H9 (cell line): ENCODE data around the gene PARP8. TPM values are rescaled to one million over a fixed set of nuclear protein-coding genes. Genes with fewer than 3 reads are reported as not detected.

Experiments used
- DNase-seq: peaks from one replicate; pipeline ENCODE4 v3.0.0-alpha.2; 2017
- H2AFZ ChIP-seq: one replicate; pipeline ENCODE4 v1.6.1; 2013; ENCODE audit warnings: mild to moderate bottlenecking, low read length, control low read depth, moderate library complexity
- H2AK5ac ChIP-seq: 2 replicates; pipeline ENCODE4 v1.6.1; 2013; ENCODE audit warnings: low read length, control low read depth, mixed read lengths; ENCODE audit not compliant: insufficient read length
- H2BK120ac ChIP-seq: one replicate; pipeline ENCODE4 v1.6.1; 2013; ENCODE audit warnings: low read depth, mild to moderate bottlenecking, low read length, control low read depth, inconsistent platforms; ENCODE audit not compliant: poor library complexity, severe bottlenecking
- H2BK12ac ChIP-seq: 2 replicates; pipeline ENCODE4 v1.6.1; 2013; ENCODE audit warnings: low read length, control low read depth, mixed read lengths, low read depth; ENCODE audit not compliant: insufficient read length
- H2BK15ac ChIP-seq: 2 replicates; pipeline ENCODE4 v1.6.1; 2013; ENCODE audit warnings: low read depth, low read length, control low read depth
- H2BK20ac ChIP-seq: one replicate; pipeline ENCODE4 v1.6.1; 2013; ENCODE audit warnings: low read depth, mild to moderate bottlenecking, low read length, control low read depth, inconsistent platforms; ENCODE audit not compliant: poor library complexity, severe bottlenecking
- H2BK5ac ChIP-seq: 2 replicates; pipeline ENCODE4 v1.6.1; 2013; ENCODE audit warnings: low read length, control low read depth, mixed read lengths; ENCODE audit not compliant: insufficient read length
- H3K14ac ChIP-seq: 2 replicates; pipeline ENCODE4 v1.6.1; 2013; ENCODE audit warnings: low read length, control low read depth; ENCODE audit not compliant: insufficient read depth
- H3K18ac ChIP-seq: 2 replicates; pipeline ENCODE4 v1.6.1; 2013; ENCODE audit warnings: low read depth, mild to moderate bottlenecking, mixed read lengths, low read length, control low read depth; ENCODE audit not compliant: insufficient read length
- H3K23ac ChIP-seq: 2 replicates; pipeline ENCODE4 v1.6.1; 2013; ENCODE audit warnings: low read length, control low read depth, mixed read lengths, low read depth; ENCODE audit not compliant: insufficient read length
- H3K23me2 ChIP-seq: 2 replicates; pipeline ENCODE4 v1.6.1; 2013; ENCODE audit warnings: low read depth, mild to moderate bottlenecking, mixed read lengths, low read length, control low read depth; ENCODE audit not compliant: insufficient read length, poor library complexity, severe bottlenecking
- H3K27ac ChIP-seq: 2 replicates; pipeline ENCODE4 v1.5.1; 2013; ENCODE audit warnings: low read length, control low read depth, mixed read lengths, low read depth; ENCODE audit not compliant: insufficient read length
- H3K27me3 ChIP-seq: 2 replicates; pipeline ENCODE4 v1.6.1; 2013; ENCODE audit warnings: low read length, control low read depth, inconsistent platforms; ENCODE audit not compliant: insufficient read depth
- H3K4ac ChIP-seq: 2 replicates; pipeline ENCODE4 v1.6.1; 2013; ENCODE audit warnings: low read depth, mild to moderate bottlenecking, control low read depth, inconsistent platforms, low read length, moderate library complexity
- H3K4me1 ChIP-seq: 2 replicates; pipeline ENCODE4 v1.6.1; 2013; ENCODE audit warnings: low read length, control low read depth, inconsistent platforms; ENCODE audit not compliant: insufficient read depth
- H3K4me2 ChIP-seq: 2 replicates; pipeline ENCODE4 v1.6.1; 2013; ENCODE audit warnings: low read length, control low read depth, mixed read lengths; ENCODE audit not compliant: insufficient read length, insufficient read depth
- H3K56ac ChIP-seq: 2 replicates; pipeline ENCODE4 v1.6.1; 2013; ENCODE audit warnings: low read depth, mild to moderate bottlenecking, mixed read lengths, low read length, control low read depth; ENCODE audit not compliant: insufficient read length
- H3K79me1 ChIP-seq: 2 replicates; pipeline ENCODE4 v1.6.1; 2013; ENCODE audit warnings: low read depth, mild to moderate bottlenecking, moderate library complexity, low read length, control low read depth, inconsistent platforms; ENCODE audit not compliant: insufficient read depth, poor library complexity, severe bottlenecking
- H3K79me2 ChIP-seq: 2 replicates; pipeline ENCODE4 v1.6.1; 2013; ENCODE audit warnings: low read length, control low read depth, inconsistent platforms; ENCODE audit not compliant: insufficient read depth
- H3K9ac ChIP-seq: 2 replicates; pipeline ENCODE4 v1.6.1; 2013; ENCODE audit warnings: low read length, control low read depth, mixed read lengths; ENCODE audit not compliant: insufficient read length; ENCODE audit errors: extremely low read depth
- H3K9me3 ChIP-seq: one replicate; pipeline ENCODE4 v1.6.1; 2013; ENCODE audit warnings: low read depth, low read length, inconsistent platforms; ENCODE audit not compliant: control insufficient read depth
- H3T11ph ChIP-seq: one replicate; pipeline ENCODE4 v1.6.1; 2013; ENCODE audit warnings: mild to moderate bottlenecking, low read length, control low read depth, inconsistent platforms
- H4K20me1 ChIP-seq: one replicate; pipeline ENCODE4 v1.6.1; 2013; ENCODE audit not compliant: control insufficient read depth, insufficient read length, insufficient read depth
- H4K5ac ChIP-seq: 2 replicates; pipeline ENCODE4 v1.6.1; 2013; ENCODE audit warnings: low read depth, mild to moderate bottlenecking, mixed read lengths, low read length, control low read depth; ENCODE audit not compliant: insufficient read length
- H4K8ac ChIP-seq: replicated peaks from 2 replicates; pipeline ENCODE4 v1.6.1; 2013; ENCODE audit warnings: low read length, control low read depth, mixed read lengths, low read depth; ENCODE audit not compliant: insufficient read length
- H4K91ac ChIP-seq: 2 replicates; pipeline ENCODE4 v1.6.1; 2013; ENCODE audit warnings: low read depth, mild to moderate bottlenecking, moderate library complexity, mixed read lengths, low read length, control low read depth; ENCODE audit not compliant: insufficient read length
- H3K27ac Mint-ChIP-seq, 3 experiments: 2 replicates in 2 of 3; 3 replicates in 1 of 3; pipeline ENCODE4 v1.8.0; 2020 to 2021; ENCODE audit warnings: mixed read lengths in 3 of 3, mild to moderate bottlenecking in 1 of 3, moderate library complexity in 1 of 3
- H3K27me3 Mint-ChIP-seq: 2 replicates; pipeline ENCODE4 v1.8.0; 2021; ENCODE audit warnings: low read depth, mild to moderate bottlenecking, moderate library complexity, mixed read lengths
- H3K36me3 Mint-ChIP-seq, 3 experiments: 2 replicates in 2 of 3; 3 replicates in 1 of 3; pipeline ENCODE4 v1.8.0; 2020 to 2021; ENCODE audit warnings: low read depth in 3 of 3, mixed read lengths in 3 of 3; ENCODE audit not compliant: insufficient read depth in 1 of 3
- H3K4me1 Mint-ChIP-seq, 2 experiments: 2 replicates each; pipeline ENCODE4 v1.8.0; 2020; ENCODE audit warnings: mixed read lengths in 2 of 2
- H3K4me3 Mint-ChIP-seq, 2 experiments: 2 replicates in 1 of 2; 3 replicates in 1 of 2; pipeline ENCODE4 v1.8.0; 2020 to 2021; ENCODE audit warnings: mild to moderate bottlenecking in 2 of 2, mixed read lengths in 2 of 2, moderate library complexity in 1 of 2
- H3K9me3 Mint-ChIP-seq, 2 experiments: 2 replicates in 1 of 2; 3 replicates in 1 of 2; pipeline ENCODE4 v1.8.0; 2020; ENCODE audit warnings: mild to moderate bottlenecking in 2 of 2, mixed read lengths in 2 of 2, moderate library complexity in 1 of 2
- WGBS: extraction: QIAGEN DNeasy Blood & Tissue Kit; methylation state at CpG from one replicate; pipeline ENCODE4 v1.1.7; 2013; ENCODE audit warnings: missing lambda C conversion rate, low lambda C conversion rate, mixed read lengths; ENCODE audit not compliant: insufficient read length; ENCODE audit errors: extremely low coverage; 5-methylcytosine and 5-hydroxymethylcytosine counted together
- total RNA-seq: library from RNA; stranded (reverse); gene quantifications from 2 replicates; pipeline ENCODE4 v1.2.1, GENCODE V29; 2021
- TF ChIP-seq, protein P1 (sequence below): fragments of 200-600 bp; sonication (generic); conservative IDR thresholded peaks from 3 replicates; pipeline ENCODE4 v1.8.0; 2021; ENCODE audit warnings: antibody characterized with exemption, mild to moderate bottlenecking

The PARP8 gene
- total RNA-seq, 1 experiment from 2014 or later: 34.0 TPM

DNA sequence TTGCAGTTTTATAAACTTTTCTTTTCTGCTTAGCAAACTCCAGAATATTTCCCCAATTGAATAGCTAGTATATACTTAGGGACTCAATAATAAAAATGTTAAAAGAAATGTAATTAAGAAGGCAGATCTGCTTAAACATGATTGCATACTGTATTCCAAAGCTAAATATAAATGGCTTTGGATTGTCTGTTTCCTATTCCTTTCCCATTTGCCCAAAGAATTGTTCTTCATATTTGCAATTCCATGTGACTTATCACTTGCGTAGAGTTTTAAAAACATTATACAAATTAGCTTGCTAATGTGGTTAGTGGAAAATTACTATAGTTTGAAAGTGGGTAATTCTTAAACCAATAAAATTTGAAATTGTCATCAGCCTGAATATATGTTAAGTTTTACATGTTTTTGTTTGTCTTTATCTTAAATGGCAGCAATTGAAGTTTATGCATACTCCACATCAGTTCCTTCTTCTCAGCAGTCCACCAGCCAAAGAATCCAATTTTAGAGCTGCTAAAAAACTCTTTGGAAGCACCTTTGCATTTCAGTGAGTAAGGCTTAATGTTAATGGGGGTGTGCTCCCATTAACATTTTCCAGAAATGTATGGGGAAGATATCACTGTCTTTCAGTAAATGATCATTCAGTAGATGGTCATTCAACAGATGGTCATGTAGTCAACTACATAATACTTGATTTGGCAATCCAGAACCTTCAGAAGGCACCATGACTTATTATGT, 161.2 kb downstream of the PARP8 start:
- Histone ChIP-seq H3K9me3 (no peaks in the 10 kb centered on the region), H3K27ac (no peak overlapping the region), H4K91ac (no peak overlapping the region), H3K4me1 (no peaks in the 10 kb centered on the region), H4K5ac (no peak overlapping the region), H3K23ac (no peak overlapping the region), H3K14ac (no peak overlapping the region), H2BK12ac (no peak overlapping the region), H2BK5ac (no peak overlapping the region), H3K56ac (no peak overlapping the region), H2AFZ (no peak overlapping the region), H3K4ac (no peak overlapping the region), H3K9ac (no peak overlapping the region), H3K23me2 (no peaks in the 10 kb centered on the region), H3K79me2 (no peaks in the 10 kb centered on the region), H2AK5ac (no peak overlapping the region), H2BK120ac (no peak overlapping the region), H3K27me3 (no peaks in the 10 kb centered on the region), H3K79me1 (no peaks in the 10 kb centered on the region), H2BK20ac (no peak overlapping the region), H4K20me1 (no peaks in the 10 kb centered on the region), H3K18ac (no peak overlapping the region), H4K8ac (no peak overlapping the region), H2BK15ac (no peak overlapping the region), H3T11ph (no peak overlapping the region), H3K4me2 (no peak overlapping the region)
- H3K4me1 Mint-ChIP-seq: no peaks in the 10 kb centered on the region
- H3K4me3 Mint-ChIP-seq: no peak overlapping the region
- H3K27ac Mint-ChIP-seq: no peak overlapping the region
- no CpG with 5 or more reads among the region's 1 CpG for WGBS
- peaks cover 4 to 20% (median 14%) of the 10 kb centered on the region in 3 experiments; a peak in 6 of 7 replicates for H3K36me3 Mint-ChIP-seq
- H3K27me3 Mint-ChIP-seq: no peaks in the 10 kb centered on the region
- H3K9me3 Mint-ChIP-seq: no peaks in the 10 kb centered on the region
- DNase-seq: no peak
- TF ChIP-seq, protein P1, sequence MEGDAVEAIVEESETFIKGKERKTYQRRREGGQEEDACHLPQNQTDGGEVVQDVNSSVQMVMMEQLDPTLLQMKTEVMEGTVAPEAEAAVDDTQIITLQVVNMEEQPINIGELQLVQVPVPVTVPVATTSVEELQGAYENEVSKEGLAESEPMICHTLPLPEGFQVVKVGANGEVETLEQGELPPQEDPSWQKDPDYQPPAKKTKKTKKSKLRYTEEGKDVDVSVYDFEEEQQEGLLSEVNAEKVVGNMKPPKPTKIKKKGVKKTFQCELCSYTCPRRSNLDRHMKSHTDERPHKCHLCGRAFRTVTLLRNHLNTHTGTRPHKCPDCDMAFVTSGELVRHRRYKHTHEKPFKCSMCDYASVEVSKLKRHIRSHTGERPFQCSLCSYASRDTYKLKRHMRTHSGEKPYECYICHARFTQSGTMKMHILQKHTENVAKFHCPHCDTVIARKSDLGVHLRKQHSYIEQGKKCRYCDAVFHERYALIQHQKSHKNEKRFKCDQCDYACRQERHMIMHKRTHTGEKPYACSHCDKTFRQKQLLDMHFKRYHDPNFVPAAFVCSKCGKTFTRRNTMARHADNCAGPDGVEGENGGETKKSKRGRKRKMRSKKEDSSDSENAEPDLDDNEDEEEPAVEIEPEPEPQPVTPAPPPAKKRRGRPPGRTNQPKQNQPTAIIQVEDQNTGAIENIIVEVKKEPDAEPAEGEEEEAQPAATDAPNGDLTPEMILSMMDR: no peak
